Endometrium (tissue), 2 donors: ENCODE data around the gene VCX3A.
"Not testable (repeated sequence)": the region's sequence is repeated elsewhere in the genome, so short reads cannot be mapped to it uniquely, and the experiment has no call there.

Experiments
- FAIRE-seq: peaks from 2 replicates; lab custom pipeline; 2012; peaks lifted over from hg19 to GRCh38; lab: Jason Lieb, UNC
- donor health status: control.
- donor health status: control.

The VCX3A gene

DNA sequence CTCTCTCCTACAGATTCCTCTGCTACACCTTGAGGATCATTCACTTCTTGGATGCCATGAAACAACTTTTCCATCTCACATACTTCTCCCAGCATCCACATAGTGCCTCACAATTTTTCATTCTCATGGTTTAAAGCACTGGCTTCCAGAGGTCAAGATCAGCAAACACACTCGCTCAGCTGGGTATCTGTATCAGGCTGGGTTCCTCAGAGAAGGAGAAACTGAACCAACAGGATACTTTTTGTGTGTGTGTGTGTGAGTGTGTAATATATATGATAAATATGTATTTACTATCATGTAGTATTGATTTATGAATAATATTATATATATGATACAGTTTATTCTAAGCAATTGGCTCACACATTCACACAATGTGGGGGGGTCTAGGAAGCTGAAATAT is at the start of gene VCX3A:
TSS of gene VCX3A (minus strand) at position 101 of the 400 bp plus-strand sequence. CDS start 621 bp downstream, outside the sequence.
- FAIRE-seq: not testable (repeated sequence)

DNA sequence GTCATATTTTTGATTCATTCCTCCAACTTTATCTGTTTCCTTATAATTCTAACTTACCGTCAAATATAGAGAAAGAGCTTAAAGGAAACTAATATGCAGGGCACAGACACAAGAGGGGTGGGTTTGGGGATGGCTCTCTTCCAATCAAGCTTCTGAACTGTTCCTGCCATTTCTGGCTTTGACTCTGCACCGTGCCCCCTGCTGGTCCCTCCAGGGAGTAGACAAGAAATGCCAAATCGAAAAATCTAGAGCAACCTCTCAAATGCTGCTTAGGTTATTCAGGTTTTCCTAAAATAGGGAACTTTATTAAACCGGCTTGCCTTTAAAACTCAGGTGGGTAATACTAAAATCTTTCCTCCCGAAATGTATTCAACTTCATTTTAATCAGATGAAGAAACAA is 39.8 kb upstream of the VCX3A start:
- no peak for FAIRE-seq

- no peak for FAIRE-seq
Observed at GRCh38 chrX:6568031-6568430, 33.1 kb upstream of the VCX3A start.

- FAIRE-seq: no peak
Observed at GRCh38 chrX:6558979-6559378, 24.1 kb upstream of the VCX3A start.

- no peak for FAIRE-seq
Observed at GRCh38 chrX:6557690-6558089, 22.8 kb upstream of the VCX3A start.

GRCh38 chrX:6550999-6551398 is 16.1 kb upstream of the VCX3A start:
- no peak for FAIRE-seq

GRCh38 chrX:6545712-6546111 is 10.8 kb upstream of the VCX3A start:
- no peak for FAIRE-seq

GRCh38 chrX:6526564-6527136 is 8.3 kb downstream of the VCX3A start:
- FAIRE-seq: no peak

GRCh38 chrX:6517376-6517775 is 17.5 kb downstream of the VCX3A start:
- FAIRE-seq: no peak

DNA sequence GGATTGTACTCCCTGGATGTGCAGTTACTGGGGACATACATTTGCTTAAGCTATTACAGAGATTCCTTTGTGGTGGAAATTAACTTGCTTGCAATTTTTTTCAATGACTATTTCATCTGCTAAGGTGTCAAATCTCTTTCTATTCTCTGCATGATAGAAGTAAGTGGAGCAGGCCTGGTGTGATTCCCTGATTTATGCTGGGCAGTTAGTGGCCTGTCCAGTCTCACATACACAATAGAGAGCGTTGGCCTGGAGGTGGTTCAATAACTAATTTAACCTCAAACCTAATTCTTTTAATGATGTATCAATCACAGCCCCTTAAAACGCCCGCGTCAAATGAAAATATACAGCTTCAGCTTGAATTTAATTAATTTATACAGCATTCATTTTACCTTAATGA is 28.5 kb downstream of the VCX3A start:
- no peak for FAIRE-seq

- no peak for FAIRE-seq
Observed at GRCh38 chrX:6505960-6506359, 29.0 kb downstream of the VCX3A start.

- no peak for FAIRE-seq
Observed at GRCh38 chrX:6500719-6501118, 34.2 kb downstream of the VCX3A start.

- no peak for FAIRE-seq
Observed at GRCh38 chrX:6498324-6498723, 36.6 kb downstream of the VCX3A start.
